OCI-LY7 (cell line): Measurements from ENCODE around the gene RGS17.

ENCODE experiments used
- EZH2phosphoT487 ChIP-seq: fragments of 200-600 bp; sonication (generic); IDR thresholded peaks from 2 replicates; pipeline ENCODE4 v1.6.1; 2018; ENCODE audit warnings: low read depth, borderline replicate concordance, mild to moderate bottlenecking, mixed run types, antibody characterized with exemption, low read length, moderate library complexity, mixed read lengths
- TF ChIP-seq, protein P1 (sequence below): fragments of 200-600 bp; sonication (generic); conservative IDR thresholded peaks from 2 replicates; pipeline ENCODE4 v1.5.1; 2014; ENCODE audit warnings: mild to moderate bottlenecking, antibody characterized with exemption, low read length, moderate library complexity, mixed read lengths

- TF ChIP-seq, protein P1, sequence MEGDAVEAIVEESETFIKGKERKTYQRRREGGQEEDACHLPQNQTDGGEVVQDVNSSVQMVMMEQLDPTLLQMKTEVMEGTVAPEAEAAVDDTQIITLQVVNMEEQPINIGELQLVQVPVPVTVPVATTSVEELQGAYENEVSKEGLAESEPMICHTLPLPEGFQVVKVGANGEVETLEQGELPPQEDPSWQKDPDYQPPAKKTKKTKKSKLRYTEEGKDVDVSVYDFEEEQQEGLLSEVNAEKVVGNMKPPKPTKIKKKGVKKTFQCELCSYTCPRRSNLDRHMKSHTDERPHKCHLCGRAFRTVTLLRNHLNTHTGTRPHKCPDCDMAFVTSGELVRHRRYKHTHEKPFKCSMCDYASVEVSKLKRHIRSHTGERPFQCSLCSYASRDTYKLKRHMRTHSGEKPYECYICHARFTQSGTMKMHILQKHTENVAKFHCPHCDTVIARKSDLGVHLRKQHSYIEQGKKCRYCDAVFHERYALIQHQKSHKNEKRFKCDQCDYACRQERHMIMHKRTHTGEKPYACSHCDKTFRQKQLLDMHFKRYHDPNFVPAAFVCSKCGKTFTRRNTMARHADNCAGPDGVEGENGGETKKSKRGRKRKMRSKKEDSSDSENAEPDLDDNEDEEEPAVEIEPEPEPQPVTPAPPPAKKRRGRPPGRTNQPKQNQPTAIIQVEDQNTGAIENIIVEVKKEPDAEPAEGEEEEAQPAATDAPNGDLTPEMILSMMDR = no peak
- no peak for TF ChIP-seq EZH2phosphoT487
Measured at GRCh38 chr6:153084393-153084792, 46.7 kb downstream of the RGS17 start.
